Jurkat, Clone E6-1 (cell line): ENCODE data around the gene CYSLTR2.
"Not testable (repeated sequence)": the region's sequence is repeated elsewhere in the genome, so short reads cannot be mapped to it uniquely, and the experiment has no call there.

Experiments
- DNase-seq: peaks from one replicate; pipeline ENCODE4 v3.0.0-alpha.2; 2011; ENCODE audit warnings: low read depth, low spot score
- H3K4me3 ChIP-seq: 2 replicates; pipeline ENCODE4 v1.5.1; 2011; ENCODE audit warnings: mild to moderate bottlenecking, low read length, control low read depth, moderate library complexity

Gene CYSLTR2

GRCh38 chr13:48643159-48643558 is 10.6 kb upstream of the CYSLTR2 start:
- no peak overlapping the region for H3K4me3 ChIP-seq
- no peak for DNase-seq

- no peak for DNase-seq
- H3K4me3 ChIP-seq, result no peak overlapping the region
Measured at GRCh38 chr13:48644141-48644540, 9.6 kb upstream of the CYSLTR2 start.

DNA sequence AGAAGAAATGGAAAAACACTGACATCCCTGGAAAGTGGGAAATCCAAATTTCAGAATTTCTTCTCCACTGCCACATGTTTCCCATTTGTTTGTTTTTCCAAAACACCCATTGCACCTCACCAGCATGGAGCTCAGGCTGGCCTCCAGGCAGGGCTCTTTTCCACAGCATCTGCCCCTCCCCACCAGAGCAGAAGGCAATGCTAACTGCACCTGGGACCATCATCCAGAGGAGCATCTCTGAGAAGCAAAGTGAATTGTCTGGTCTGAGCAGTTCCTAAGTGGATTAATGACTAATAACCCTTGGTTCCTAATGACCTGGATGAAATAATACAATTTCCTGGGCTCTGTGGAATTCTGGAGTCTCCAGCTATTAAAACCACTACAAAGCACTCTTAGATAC is 8.8 kb upstream of the CYSLTR2 start:
- DNase-seq, result no peak
- no peak overlapping the region for H3K4me3 ChIP-seq

DNA sequence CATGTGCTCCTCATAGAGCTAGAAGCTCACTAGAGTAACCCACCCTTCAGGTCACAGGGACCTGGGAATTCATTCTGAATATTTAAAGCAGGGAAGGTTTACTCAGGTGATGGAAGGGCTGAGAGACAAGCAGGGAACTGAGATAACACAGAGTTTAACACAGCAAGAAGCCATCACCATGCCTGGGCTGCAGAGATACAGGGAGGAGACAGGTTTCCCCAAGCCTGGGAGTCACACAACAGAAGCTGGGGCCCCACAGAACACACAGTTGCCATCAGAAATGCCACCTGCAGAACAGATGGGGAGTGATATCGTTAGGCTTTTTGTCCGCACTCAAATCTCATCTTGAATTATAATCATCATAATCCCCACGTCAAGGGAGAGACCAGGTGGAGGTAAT is 7.9 kb upstream of the CYSLTR2 start:
- DNase-seq, result no peak
- no peak overlapping the region for H3K4me3 ChIP-seq

DNA sequence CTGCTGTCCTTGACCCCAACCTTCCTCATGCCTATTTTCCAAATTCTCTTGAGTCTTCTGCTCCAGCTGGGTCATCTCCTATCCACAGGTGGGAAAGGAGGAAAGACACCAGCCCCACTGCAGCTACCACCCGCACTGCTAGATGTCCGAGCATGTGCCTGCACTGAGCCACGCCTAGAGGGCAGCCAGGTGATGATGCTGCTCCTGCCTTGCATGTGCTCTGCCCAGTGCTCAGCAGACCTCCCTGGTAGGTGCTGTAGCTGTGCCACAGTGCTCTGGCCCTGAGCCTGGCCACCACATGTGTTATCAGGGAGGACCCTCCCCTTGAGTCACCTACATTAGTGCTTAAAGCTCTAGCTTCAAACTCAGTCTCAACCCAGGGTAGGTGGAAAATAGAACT is 6.9 kb upstream of the CYSLTR2 start:
- no peak for DNase-seq
- H3K4me3 ChIP-seq, result no peak overlapping the region

GRCh38 chr13:48647625-48648024 is 6.1 kb upstream of the CYSLTR2 start:
- no peak for DNase-seq
- H3K4me3 ChIP-seq, result no peak overlapping the region

- no peak overlapping the region for H3K4me3 ChIP-seq
- DNase-seq, result no peak
Measured at GRCh38 chr13:48648446-48648845, 5.3 kb upstream of the CYSLTR2 start.

DNA sequence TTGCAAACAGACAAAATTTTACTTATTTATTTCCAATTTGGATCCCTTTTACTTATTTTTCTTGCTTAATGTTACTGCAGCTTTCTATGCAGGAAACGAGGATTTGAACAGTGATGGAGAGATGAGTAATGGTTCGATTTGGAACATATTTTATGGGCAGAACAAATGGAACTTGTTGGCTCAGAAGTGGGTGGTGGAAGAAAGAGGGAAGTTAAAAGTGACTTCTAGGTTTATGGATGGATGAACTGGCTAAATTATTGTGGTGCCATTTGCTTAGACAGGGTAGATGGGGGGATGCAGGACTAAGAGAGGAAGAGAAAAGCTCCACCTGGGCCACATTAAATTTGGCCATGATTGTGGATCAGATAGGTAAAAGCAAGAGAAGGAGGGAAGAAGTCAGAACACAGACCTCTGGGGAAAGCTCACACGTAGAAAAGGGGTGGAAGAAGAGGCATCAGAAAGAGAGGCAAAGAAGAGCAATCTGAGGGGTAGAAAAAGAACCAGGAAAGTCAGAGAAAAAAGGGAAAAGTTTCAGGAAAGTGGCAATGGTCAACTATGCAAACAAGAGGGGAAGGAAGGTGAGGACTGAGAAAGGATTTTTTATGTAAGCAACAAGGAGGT is 768 bp upstream of the CYSLTR2 start:
- no peak overlapping the region for H3K4me3 ChIP-seq
- no peak for DNase-seq

- DNase-seq, result no peak
- no peak overlapping the region for H3K4me3 ChIP-seq
Measured at GRCh38 chr13:48654511-48654910, 782 bp downstream of the CYSLTR2 start.

GRCh38 chr13:48655291-48655690 is 1.6 kb downstream of the CYSLTR2 start:
- no peak for DNase-seq
- H3K4me3 ChIP-seq, result no peak overlapping the region

GRCh38 chr13:48656608-48657007 is 2.9 kb downstream of the CYSLTR2 start:
- no peak for DNase-seq
- H3K4me3 ChIP-seq, result no peak overlapping the region

GRCh38 chr13:48660361-48661076 is 6.8 kb downstream of the CYSLTR2 start:
- DNase-seq, result no peak

DNA sequence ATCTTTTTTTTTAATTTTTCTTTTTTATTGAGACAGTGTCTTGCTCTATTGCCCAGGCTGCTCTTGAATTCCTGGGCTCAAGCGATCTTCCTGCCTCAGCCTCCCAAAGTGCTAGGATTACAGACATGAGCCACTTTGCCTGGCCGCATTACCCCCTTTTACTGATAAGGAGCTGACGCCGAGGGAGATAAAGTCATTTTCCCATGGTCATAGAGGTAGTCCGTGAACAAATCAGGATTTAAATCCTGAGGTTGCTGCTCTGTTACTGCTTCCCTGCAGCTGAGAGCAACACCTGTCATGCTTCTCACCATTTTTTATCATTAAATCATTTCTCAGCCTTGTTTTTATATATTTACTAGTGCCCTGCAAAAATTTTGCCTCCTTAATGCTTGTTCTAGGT is 7.4 kb downstream of the CYSLTR2 start:
- H3K4me3 ChIP-seq, result no peak overlapping the region
- DNase-seq, result no peak

More at GRCh38 chr13:48660361-48661076, 6.8 kb downstream of the CYSLTR2 start:
- no peak overlapping the region for H3K4me3 ChIP-seq

DNA sequence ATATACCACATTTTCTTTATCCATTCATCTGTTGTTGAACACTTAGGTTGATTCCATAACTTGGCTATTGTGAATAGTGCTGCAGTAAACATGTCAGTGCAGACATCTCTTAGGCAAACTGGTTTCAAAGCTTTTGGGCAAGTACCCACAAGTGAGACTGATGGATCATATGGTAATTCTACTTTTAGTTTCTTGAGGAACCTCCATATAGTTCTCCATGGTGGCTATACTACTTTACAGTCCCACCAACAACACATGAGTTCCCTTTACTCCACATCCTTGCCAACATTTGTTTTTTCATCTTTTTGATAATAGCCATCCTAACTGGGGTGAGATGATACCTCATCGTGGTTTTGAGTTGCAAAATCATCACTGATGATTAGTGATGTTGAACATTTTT is 8.5 kb downstream of the CYSLTR2 start:
- no peak overlapping the region for H3K4me3 ChIP-seq
- DNase-seq, result no peak

- no peak overlapping the region for H3K4me3 ChIP-seq
- no peak for DNase-seq
Measured at GRCh38 chr13:48667136-48667535, 13.4 kb downstream of the CYSLTR2 start.

DNA sequence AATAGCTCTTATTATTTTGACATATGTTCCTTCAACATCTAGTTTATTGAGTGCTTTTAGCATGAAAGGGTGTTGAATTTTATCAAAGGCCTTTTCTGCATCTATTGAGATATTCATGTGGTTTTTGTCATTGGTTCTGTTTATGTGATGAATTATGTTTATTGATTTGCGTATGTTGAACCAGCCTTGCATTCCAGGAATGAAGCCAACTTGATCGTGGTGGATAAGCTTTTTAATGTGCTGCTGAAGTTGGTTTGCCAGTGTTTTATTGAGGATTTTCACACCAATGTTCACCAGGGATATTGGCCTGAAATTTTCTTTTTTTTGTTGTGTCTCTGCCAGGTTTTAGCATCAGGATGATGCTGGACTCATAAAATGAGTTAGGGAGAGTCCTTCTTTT is 17.7 kb downstream of the CYSLTR2 start:
- not testable (repeated sequence) for DNase-seq, H3K4me3 ChIP-seq

GRCh38 chr13:48675247-48675646 is 21.5 kb downstream of the CYSLTR2 start:
- no peak overlapping the region for H3K4me3 ChIP-seq
- peak; percentile 42 for DNase-seq

- DNase-seq, result no peak
- no peak overlapping the region for H3K4me3 ChIP-seq
Measured at GRCh38 chr13:48678316-48678715, 24.6 kb downstream of the CYSLTR2 start.

- no peak for DNase-seq
- no peak overlapping the region for H3K4me3 ChIP-seq
Measured at GRCh38 chr13:48679941-48680680, 26.4 kb downstream of the CYSLTR2 start.

DNA sequence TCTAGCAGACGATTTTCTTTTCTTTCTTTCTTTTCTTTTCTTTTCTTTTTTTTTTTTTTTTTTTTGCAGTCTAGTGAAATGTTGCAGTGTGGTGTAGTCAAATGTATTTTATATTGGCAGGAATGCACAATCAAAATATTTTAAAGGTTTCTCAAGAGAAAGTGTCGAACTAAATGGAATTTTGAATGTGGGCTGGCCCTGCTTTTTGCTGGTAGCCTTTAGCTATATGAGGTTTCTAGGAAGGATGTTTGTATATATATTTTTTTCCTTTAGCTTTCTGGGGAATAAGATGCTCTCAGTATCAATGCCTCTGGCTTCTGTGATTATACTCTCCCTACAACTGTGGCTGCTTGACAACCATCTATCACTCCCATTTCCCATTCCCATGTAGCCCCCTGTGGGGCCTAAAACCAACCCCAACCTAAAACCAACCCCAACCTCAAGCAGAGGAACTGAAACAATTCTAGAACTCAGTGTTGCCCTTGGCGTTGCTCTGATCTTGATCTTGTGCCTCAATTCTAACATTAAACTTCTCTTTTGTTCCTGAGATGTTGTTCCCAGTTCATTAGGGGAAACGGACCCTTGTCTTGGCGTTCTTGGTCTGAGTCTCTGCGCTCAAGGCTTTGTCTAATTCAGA is 27.1 kb downstream of the CYSLTR2 start:
- no peak overlapping the region for H3K4me3 ChIP-seq
- no peak for DNase-seq
